ENCODE measurements around the gene EHD2.
"Not testable (repeated sequence)": the region's sequence is repeated elsewhere in the genome, so short reads cannot be mapped to it uniquely, and the experiment has no call there.

The EHD2 gene

DNA sequence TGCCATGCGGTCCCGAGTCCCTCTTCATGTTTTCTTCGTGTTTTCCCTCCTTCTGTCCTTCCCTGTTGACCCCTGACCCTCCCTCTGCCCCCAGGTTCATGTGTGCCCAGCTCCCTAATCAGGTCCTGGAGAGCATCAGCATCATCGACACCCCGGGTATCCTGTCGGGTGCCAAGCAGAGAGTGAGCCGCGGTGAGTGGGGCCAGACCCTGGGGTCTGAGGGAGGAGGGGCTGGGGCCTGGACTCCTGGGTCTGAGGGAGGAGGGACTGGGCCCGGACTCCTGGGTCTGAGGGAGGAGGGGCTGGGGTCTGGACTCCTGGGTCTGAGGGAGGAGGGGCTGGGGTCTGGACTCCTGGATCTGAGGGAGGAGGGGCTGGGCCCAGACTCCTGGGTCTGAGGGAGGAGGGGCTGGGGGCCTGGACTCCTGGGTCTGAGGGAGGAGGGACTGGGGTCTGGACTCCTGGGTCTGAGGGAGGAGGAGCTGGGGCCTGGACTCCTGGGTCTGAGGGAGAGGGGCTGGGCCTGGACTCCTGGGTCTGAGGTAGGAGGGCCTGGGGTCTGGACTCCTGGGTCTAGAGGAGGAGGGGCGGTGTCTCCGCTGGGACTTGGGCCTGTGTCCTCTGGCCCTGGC, 5.3 kb downstream of the EHD2 start:
- DNase-seq = not testable (repeated sequence)

DNA sequence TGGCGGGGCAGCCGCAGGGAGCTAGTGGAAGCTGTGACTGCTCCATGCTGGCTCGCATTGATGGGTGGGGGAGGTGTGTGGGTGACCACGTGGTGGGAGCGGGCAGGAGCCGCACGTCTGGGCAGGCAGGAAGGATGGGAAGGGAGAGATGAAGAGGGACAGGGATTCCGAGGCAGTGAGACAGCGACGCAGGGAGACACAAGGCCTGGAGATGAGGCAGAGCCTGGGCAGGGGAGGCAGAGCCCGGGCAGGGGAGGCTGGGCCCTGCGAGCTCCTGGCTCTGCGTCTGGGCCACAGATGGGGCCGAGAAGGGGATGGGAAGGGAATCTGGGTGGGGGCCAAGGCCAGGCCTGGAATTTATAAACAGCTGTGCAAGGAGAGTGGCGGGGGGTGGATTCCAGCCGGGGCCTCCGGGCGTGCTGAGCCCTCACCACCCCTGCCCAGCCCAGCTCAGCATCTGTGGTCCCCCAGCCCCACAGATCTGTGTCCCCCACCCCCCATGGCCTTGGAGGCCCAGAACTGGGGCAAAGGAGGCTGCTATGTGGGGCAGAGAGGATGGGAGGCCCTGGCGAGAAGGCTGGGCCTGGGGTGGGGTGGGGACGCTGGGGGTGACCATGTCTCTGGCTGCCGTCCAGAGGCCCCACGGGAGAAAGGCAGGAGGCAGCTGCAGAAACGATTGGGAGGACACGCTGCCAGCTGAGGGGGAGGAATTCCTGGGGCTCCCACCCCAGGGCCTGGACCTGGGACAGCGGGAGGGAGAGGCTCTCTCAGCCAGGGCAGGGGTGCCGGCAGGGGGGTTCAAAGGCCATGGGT, 6.0 kb downstream of the EHD2 start:
- DNase-seq = no peak

DNA sequence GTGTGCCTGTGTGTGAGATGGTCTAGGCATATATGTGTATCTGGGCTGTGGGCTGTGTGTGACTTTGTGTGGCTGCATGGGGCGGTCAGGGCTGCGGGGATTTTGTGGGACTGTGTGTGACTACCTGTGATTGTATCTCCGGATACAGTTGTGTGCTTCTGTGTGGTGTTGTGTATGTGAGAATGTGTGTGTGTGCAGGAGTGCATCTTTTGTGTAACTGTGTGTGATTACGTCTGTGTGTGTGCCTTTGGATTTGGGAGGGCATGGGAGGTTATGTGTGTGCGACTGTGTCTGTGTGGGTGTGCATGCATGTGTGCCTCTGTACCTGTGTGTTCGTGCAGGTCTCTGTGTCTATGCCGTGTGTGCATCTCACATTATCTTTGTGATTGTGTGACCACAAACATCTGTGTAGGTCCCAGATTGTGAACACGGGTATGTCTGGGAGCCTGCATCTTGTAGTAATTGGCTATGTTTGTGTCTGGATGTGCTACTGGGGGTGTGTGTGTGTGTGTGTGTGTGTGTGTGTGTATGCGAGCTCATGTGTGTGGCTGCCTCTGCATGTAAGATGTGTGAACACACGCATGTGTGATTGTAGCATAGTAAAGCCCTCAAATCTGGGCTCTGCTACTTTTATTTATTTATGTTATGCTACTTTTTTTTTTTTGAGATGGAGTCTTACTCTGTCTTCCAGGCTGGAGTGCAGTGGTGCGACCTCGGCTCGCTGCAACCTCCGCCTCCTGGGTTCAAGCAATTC, 7.6 kb downstream of the EHD2 start:
- DNase-seq = no peak

DNA sequence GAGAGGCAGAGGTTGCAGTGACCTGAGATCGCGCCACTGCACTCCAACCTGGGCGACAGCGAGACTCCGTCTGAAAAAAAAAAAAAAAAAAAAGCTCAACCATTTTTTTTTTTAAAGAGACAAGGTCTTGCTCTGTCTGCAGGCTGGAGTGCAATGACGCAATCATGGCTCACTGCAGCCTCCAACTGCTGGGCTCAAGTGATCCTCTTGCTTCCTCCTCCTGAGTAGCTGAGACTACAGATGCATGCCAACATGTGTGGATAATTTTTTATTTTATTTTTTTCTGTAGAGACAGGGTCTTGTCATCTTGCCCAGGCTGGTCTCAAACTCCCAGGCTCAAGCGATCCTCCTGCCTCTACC, 10.3 kb downstream of the EHD2 start:
- DNase-seq = peak in 1 of 2 donors; percentile 51

DNA sequence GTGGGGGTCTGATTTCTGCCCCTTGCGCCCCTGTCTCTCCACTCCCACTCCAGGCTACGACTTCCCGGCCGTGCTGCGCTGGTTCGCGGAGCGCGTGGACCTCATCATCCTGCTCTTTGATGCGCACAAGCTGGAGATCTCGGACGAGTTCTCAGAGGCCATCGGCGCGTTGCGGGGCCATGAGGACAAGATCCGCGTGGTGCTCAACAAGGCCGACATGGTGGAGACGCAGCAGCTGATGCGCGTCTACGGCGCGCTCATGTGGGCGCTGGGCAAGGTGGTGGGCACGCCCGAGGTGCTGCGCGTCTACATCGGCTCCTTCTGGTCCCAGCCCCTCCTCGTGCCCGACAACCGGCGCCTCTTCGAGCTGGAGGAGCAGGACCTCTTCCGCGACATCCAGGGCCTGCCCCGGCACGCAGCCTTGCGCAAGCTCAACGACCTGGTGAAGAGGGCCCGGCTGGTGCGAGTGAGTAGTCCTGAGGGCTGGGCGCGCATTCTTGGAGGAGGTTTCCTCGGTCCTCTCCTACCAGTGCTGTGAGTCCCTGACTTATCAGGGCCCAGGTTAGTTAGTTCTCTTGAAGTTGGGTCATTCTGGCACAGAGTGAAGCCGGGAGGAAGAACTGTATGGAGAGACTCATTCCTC, 12.7 kb downstream of the EHD2 start:
- DNase-seq = no peak

DNA sequence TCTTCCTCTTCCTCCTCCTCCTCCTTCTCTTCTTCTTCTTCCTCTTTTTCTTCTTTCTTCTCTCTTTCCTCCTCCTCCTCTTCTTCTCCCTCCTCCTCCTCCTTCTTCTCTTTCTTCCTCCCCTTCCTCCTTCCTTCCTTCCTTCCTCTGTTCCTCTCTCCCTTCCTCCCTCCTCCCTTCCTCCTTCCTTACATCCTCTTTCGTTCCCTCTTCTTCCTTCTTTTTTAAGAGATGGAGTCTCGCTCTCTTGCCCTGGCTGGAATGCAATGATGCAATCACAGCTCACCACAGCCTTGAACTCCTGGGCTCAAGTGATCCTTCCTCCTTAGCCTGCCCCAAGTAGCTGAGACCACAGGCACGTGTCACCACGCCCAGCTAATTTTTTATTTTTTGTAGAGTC, 13.2 kb downstream of the EHD2 start:
- DNase-seq = no peak

DNA sequence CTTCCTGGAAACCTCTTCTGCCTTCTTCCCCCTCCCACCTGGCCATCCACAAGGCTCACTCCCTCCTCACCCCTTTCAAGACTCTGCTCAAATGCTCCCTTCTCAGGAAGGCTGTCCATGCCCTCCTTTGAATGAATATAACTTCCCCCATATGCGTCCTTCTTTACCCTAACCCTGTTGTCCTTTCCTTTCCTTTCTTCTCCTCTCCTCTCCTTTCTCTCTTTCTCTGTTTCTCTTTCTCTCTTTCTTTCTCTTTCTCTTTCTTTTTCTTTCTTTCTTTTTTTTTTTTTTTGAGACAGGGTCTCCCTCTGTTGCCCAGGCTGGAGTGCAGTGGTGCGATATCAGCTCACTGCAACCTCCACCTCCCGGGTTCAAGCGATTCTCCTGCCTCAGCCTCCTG, 15.1 kb downstream of the EHD2 start:
- DNase-seq = not testable (repeated sequence)

DNA sequence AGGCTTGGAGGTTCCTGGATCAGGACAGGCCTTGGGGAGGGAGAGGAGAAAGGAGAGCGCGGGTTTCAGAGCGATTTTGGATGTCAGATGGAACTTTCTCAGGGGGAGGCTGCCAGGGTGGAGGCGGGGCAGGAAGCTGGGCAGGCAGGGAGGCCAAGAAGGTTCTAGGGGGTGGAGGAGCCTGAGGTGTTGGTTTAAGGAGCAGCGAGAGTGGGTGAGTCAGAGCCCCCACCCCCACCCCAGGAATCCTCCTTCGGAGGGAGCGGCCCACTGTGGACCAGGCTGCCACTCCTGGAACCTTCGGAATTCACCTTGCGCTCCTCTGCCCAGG, 16.2 kb downstream of the EHD2 start:
- no peak for DNase-seq

DNA sequence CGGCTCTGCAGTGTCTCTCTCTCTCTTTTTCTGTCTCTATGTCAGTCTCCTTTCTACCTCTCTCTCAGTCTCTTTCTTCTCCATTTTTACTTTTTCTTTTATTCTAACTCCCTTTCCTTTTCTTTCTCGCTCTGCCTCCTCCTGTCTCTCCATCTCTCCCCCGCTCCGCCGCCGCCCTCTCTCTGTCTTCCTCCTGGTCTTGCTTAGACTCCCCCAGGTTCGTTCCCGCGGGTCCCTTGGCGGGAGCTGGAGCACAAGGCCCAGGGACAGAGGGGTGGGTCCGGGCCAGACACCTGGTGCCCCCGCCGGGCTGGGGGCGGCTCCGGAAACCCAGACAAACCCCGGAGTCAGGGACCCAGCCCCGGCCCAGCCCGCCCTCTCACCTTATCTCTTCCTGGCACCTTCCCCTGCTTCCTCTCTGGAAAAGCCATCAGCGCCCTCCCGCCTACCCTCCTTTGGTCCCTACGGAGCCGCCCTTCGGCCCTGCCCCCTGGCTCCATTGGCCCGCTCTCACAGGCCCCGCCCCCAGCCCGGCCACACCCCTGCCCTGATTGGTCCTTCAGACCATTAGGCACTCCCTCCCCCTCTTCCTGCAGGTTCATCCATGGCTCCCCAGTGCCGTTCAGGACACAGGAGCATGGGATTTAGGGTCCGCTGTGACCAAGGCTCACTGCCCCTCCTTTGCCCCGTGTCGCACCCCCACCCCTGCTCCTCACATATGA, 16.7 kb downstream of the EHD2 start:
- peak; percentile 20 to 23 for DNase-seq

DNA sequence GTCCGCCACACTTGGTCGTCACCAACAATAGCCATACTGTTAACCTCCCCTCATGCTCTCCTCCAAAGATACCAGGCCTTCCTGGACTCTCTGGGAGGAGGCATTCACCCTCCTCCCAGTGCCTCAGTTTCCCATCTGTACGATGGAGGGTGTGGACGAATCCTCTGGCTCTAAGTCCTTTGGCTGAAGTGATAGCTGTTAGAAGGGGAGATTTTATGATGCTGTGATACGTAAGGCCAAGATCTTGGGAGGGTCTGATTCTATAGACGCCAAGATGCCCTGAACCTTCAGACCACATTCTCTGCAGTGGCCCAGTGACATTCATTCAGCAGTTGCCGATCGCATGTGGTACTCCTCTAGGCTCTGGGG, 17.3 kb downstream of the EHD2 start:
- DNase-seq = no peak

DNA sequence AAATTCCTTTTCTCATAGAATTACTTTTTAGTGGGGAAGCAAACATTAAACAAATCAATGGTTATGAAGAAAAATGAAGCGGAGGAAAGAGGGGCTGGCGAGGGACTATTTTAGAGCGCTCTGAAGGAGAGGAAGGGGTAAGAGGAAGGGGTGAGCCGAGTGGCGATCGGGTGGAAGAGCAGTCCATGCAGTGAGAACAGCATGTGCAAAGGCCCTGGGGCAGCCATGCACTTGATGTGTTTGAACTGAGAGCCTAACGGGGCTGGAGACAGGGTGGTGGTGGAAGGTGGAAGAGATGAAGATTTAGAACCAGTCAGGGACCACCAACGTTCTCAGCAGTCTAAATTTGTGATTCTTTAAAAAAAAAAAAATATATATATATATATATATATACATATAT, 17.7 kb downstream of the EHD2 start:
- no peak for DNase-seq

DNA sequence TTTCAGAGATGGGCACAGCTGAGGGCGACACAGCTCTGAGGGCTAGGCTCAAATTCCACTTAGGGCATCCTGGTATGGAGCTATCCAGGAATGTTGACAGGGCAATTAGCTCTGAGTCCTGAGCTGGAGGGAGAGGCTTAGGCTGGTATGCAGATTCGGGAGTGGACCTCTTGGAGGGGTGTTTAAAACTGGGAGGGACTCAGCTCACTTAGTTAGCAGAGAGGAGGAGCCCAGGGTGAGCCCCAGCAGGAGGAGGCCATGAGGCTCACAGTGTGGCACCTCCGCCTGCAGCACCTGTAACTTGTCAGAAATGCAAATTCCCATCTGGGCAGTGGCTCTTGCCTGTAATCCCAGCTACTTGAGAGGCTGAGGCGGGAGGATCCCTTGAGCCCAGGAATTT, 21.9 kb downstream of the EHD2 start:
- no peak for DNase-seq

DNA sequence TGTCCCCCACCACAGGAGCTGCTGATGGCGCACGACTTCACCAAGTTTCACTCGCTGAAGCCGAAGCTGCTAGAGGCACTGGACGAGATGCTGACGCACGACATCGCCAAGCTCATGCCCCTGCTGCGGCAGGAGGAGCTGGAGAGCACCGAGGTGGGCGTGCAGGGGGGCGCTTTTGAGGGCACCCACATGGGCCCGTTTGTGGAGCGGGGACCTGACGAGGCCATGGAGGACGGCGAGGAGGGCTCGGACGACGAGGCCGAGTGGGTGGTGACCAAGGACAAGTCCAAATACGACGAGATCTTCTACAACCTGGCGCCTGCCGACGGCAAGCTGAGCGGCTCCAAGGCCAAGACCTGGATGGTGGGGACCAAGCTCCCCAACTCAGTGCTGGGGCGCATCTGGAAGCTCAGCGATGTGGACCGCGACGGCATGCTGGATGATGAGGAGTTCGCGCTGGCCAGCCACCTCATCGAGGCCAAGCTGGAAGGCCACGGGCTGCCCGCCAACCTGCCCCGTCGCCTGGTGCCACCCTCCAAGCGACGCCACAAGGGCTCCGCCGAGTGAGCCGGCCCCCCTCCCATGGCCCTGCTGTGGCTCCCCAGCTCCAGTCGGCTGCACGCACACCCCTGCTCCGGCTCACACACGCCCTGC, 27.8 kb downstream of the EHD2 start:
- no peak for DNase-seq

DNA sequence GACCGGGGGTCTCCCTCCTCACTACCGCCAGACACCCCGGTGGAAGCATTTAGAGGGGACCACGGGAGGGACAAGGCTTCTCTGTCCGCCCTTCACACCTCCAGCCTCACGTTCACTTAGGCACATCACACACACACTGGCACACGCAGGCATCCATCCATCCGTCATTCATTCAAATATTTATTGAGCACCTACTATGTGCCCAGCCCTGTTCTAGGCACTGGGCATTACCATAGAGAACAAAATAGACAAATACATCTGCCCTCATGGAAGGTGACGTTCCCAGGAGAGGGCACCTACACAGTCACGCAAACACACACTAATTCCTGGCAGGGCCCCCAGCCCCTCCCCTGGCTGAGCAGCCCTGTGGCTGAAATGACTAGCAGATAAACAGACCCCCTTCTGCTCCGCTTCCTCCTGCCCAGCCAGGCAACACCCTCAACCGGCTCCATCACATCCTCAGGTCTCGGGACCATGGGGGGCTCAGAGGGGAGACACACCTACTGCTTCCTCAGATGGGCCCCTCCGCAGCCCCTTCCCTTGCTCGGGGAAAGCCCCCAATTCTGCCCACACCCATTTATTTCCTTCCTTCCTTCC, 28.4 kb downstream of the EHD2 start:
- no peak for DNase-seq

DNA sequence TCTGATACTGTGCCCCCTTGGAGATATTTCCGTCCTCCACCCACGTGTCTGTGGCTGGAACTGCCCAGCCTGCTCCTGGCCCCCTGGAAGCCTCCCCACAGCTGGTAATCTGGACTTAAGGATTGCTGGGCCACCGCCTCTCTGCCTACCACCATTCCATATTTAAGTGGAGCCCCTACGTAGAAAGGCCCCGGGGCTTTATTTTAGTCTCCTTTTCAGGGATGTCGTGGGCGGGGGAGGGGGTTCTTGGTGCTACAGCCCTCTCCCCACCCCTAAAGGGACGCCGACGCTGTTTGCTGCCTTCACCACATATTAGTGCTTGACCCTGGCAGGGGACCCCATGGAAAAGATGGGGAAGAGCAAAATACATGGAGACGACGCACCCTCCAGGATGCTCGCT, 29.4 kb downstream of the EHD2 start:
- no peak for DNase-seq

DNA sequence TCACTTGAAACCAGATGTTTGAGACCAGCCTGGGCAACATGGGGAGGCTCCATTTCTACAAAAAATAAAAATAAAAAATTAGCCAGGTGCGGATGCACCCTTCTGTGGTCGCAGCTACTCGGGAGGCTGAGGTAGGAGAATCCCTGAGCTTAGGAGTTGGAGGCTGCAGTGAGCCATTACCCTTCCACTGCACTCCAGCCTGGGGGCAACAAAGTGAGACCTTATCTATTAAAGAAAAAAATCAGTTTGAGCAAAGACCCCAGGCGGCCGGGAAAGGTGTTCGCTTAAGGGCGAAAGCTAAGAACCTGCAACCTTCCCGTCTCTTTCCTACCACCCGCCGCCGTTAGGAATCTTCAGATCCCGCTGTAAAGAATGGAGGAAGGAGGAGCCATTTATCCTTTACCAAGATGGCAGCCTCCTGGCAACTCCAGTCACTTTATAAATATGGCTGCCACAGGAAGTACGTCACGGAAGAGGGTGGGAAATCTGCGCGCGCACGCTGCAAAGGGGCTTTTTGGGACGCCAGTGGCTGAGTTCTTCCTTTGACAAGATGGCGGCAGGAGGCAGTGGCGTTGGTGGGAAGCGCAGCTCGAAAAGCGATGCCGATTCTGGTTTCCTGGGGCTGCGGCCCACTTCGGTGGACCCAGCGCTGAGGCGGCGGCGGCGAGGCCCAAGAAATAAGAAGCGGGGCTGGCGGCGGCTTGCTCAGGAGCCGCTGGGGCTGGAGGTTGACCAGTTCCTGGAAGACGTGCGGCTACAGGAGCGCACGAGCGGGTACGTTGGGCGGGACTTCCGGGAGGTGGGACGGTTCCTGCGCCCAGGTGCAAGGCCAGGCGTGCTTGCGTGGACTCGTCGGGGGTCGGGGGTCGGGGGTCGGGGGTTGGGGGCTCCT, 32.0 kb downstream of the EHD2 start, which contains the start of gene NOP53:
NOP53 (plus strand) TSS at position 537 of the 892 bp plus-strand sequence; CDS start at position 551, 14 bp downstream.
- peak; percentile 96 to 97 for DNase-seq

DNA sequence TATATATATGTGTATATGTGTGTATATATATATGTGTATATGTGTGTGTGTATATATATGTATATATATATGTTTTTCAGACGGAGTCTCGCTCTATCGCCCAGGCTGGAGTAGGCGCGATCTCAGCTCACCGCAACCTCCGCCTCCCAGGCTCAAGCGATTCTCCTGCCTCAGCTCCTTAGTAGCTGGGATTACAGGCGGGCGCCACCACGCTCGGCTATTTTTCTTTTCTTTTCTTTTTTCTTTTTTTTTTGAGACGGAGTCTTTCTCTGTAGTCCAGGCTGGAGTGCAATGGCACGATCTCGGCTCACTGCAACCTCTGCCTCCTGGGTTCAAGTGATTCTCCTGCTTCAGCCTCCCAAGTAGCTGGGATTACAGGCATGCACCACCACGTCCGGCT, 32.9 kb downstream of the EHD2 start:
- DNase-seq = not testable (repeated sequence)

DNA sequence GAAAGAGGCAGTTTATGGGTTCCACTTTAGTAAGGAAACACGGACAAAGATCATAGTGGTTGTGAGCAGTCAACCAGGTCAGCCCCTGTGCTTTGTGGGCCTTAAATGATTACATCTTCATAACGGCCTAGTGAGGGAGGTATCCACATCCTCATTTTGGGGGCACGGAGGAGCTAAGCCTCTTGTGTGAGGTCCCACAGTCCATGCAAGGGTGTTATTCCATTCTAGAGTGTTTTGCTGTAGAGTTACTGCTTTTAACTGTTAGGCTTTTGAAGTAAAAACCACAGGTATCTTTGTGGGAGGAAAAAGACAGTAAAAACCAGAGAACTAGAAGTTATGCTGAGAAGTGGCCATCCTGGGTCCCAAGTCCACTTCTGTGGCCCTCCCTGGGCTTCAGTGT, 36.1 kb downstream of the EHD2 start:
- no peak for DNase-seq

DNA sequence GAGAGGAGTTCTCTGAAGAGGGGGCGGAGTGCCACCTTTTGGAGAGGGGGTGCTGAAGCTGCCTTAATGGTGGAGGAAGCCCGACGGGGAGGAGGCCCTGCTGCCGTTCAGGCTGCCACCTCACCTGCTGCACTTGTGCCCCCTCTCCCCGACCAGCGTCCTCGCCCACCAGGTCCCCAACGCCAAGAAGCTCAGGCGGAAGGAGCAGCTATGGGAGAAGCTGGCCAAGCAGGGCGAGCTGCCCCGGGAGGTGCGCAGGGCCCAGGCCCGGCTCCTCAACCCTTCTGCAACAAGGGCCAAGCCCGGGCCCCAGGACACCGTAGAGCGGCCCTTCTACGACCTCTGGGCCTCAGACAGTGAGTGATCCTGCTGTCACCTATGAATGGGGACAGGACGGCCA, 37.5 kb downstream of the EHD2 start:
- no peak for DNase-seq

DNA sequence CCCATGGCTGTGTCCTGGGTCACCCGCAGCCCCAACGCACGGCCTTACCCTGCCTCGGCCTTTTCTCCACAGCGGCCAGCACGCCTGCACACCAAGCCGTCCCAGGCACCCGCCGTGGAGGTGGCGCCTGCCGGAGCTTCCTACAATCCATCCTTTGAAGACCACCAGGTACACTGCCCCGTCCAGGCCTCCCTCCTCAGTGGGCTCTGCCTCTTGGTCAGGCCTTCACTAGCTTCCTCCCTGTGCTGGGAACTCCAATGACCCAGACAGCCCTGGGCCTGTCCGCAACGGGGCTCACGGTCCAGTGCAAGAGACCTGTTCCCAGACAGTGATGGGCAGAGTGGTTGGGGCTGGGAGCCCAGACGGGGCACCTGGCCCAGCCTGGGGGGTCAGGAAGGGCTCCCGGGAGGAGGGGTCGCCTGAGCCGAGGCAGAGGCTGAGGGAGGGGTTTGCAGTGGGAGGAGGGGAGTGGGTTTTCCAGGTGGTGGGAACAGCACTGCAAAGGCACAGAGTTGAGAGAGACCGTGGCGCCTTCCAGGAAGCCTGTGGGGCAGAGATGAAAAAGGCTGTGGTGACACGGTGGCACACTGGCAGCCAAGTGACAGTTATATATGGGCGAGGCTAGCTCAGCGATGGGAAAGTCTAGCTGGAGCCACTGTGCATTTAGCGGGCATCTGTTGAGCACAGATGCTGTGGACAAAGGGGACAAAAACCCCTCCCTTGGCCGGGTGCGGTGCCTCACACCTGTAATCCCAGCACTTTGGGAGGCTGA, 39.4 kb downstream of the EHD2 start:
- no peak for DNase-seq
